HG03095 (cell line): Measurements from ENCODE around the gene PRAMEF17.
"Not testable (repeated sequence)": the region's sequence is repeated elsewhere in the genome, so short reads cannot be mapped to it uniquely, and the experiment has no call there.

Source experiments
- ATAC-seq: cut with Tn5 transposase; IDR thresholded peaks from one replicate; pipeline ENCODE4 v1.9.1; 2021; ENCODE audit warnings: moderate library complexity; ENCODE audit not compliant: unreplicated experiment

PRAMEF17 gene

GRCh38 chr1:13389332-13389731, at the start of gene PRAMEF17:
Gene PRAMEF17, plus strand, starts transcription at chr1:13389632. Its CDS starts 26 bp downstream, at chr1:13389658.
- not testable (repeated sequence) for ATAC-seq

- ATAC-seq, result not testable (repeated sequence)
Measured at GRCh38 chr1:13342496-13342895, 46.9 kb upstream of the PRAMEF17 start.

- not testable (repeated sequence) for ATAC-seq
Measured at GRCh38 chr1:13347034-13347433, 42.4 kb upstream of the PRAMEF17 start, which contains the start of gene PRAMEF14. Gene PRAMEF14, minus strand, starts transcription at chr1:13347134. Its CDS starts 1,820 bp downstream, at chr1:13345314.

GRCh38 chr1:13353476-13353875, 36.0 kb upstream of the PRAMEF17 start:
- ATAC-seq, result not testable (repeated sequence)

GRCh38 chr1:13354475-13354874, 35.0 kb upstream of the PRAMEF17 start:
- ATAC-seq, result not testable (repeated sequence)

- not testable (repeated sequence) for ATAC-seq
Measured at GRCh38 chr1:13356774-13357173, 32.7 kb upstream of the PRAMEF17 start.

- ATAC-seq, result not testable (repeated sequence)
Measured at GRCh38 chr1:13362364-13362763, 27.1 kb upstream of the PRAMEF17 start.

- ATAC-seq, result not testable (repeated sequence)
Measured at GRCh38 chr1:13364928-13365327, 24.5 kb upstream of the PRAMEF17 start.

- not testable (repeated sequence) for ATAC-seq
Measured at GRCh38 chr1:13366536-13366935, 22.9 kb upstream of the PRAMEF17 start.

GRCh38 chr1:13368544-13368943, 20.9 kb upstream of the PRAMEF17 start:
- not testable (repeated sequence) for ATAC-seq

- ATAC-seq, result not testable (repeated sequence)
Measured at GRCh38 chr1:13378983-13379382, 10.4 kb upstream of the PRAMEF17 start.

- not testable (repeated sequence) for ATAC-seq
Measured at GRCh38 chr1:13380380-13380779, 9.1 kb upstream of the PRAMEF17 start.

GRCh38 chr1:13393004-13393403, 3.6 kb downstream of the PRAMEF17 start:
- not testable (repeated sequence) for ATAC-seq

- ATAC-seq, result not testable (repeated sequence)
Measured at GRCh38 chr1:13394761-13395160, 5.3 kb downstream of the PRAMEF17 start.

- not testable (repeated sequence) for ATAC-seq
Measured at GRCh38 chr1:13395311-13395710, 5.9 kb downstream of the PRAMEF17 start.

- no peak for ATAC-seq
Measured at GRCh38 chr1:13407811-13408210, 18.4 kb downstream of the PRAMEF17 start.

GRCh38 chr1:13410150-13410549, 20.7 kb downstream of the PRAMEF17 start, which contains the start of gene PRAMEF20:
Gene PRAMEF20, plus strand, starts transcription at chr1:13410450. Its CDS starts 5,905 bp downstream, at chr1:13416355.
- not testable (repeated sequence) for ATAC-seq

GRCh38 chr1:13430495-13430894, 41.1 kb downstream of the PRAMEF17 start:
- no peak for ATAC-seq

GRCh38 chr1:13432251-13432650, 42.8 kb downstream of the PRAMEF17 start:
- ATAC-seq, result no peak

- ATAC-seq, result not testable (repeated sequence)
Measured at GRCh38 chr1:13433694-13434358, 44.4 kb downstream of the PRAMEF17 start.

- no peak for ATAC-seq
Measured at GRCh38 chr1:13435458-13435857, 46.0 kb downstream of the PRAMEF17 start.

GRCh38 chr1:13439104-13439783, 49.8 kb downstream of the PRAMEF17 start:
- not testable (repeated sequence) for ATAC-seq
